WTC11 (cell line): ENCODE data around the gene PSENEN. TPM values are rescaled to one million over a fixed set of nuclear protein-coding genes. Genes with fewer than 3 reads are reported as not detected.

Experiments
- ATAC-seq: fragments of 200-7000 bp; cut with Tn5 transposase; 2 replicates; pipeline ENCODE4 v1.10.0; 2021; ENCODE audit warnings: mild to moderate bottlenecking, moderate library complexity
- CTCF ChIA-PET: fragments of 300-600 bp; sonication (Branson Sonifier 250); formaldehyde crosslinking; loops from one replicate; lab custom pipeline; 2021; ENCODE audit warnings: antibody characterized with exemption; lab: Charles Lee
- POLR2A ChIA-PET: fragments of 350-600 bp; sonication (Branson Sonifier 250); formaldehyde crosslinking; loops from one replicate; lab custom pipeline; 2021; ENCODE audit warnings: antibody characterized with exemption; lab: Charles Lee
- DNase-seq: peaks from one replicate; pipeline ENCODE4 v3.0.0; 2021; ENCODE audit warnings: low spot score
- H3K27ac Mint-ChIP-seq: 2 replicates; pipeline ENCODE4 v1.8.0; 2021; ENCODE audit warnings: mixed read lengths
- H3K27me3 Mint-ChIP-seq: 2 replicates; pipeline ENCODE4 v1.8.0; 2021; ENCODE audit warnings: low read depth, mild to moderate bottlenecking, moderate library complexity, mixed read lengths
- H3K36me3 Mint-ChIP-seq: 2 replicates; pipeline ENCODE4 v1.8.0; 2021; ENCODE audit warnings: mixed read lengths
- H3K4me1 Mint-ChIP-seq: 2 replicates; pipeline ENCODE4 v1.8.0; 2022; ENCODE audit warnings: mixed read lengths
- H3K4me3 Mint-ChIP-seq: 2 replicates; pipeline ENCODE4 v1.8.0; 2021; ENCODE audit warnings: mild to moderate bottlenecking, moderate library complexity, mixed read lengths
- H3K9me3 Mint-ChIP-seq: 2 replicates; pipeline ENCODE4 v1.8.0; 2021; ENCODE audit warnings: mixed read lengths
- AR ChIP-seq: fragments of 250-450 bp; sonication (Bioruptor Pico); IDR thresholded peaks from 2 replicates; pipeline ENCODE4 v1.9.0; 2021; ENCODE audit warnings: mild to moderate bottlenecking
- ATF6 ChIP-seq: sonication (generic); formaldehyde crosslinking; IDR thresholded peaks from 2 replicates; pipeline ENCODE4 v1.8.1; 2023; ENCODE audit warnings: mild to moderate bottlenecking, missing genetic modification reagents
- CREB1 ChIP-seq: sonication (generic); formaldehyde crosslinking; IDR thresholded peaks from 2 replicates; pipeline ENCODE4 v1.8.0; 2023; ENCODE audit warnings: mild to moderate bottlenecking, missing genetic modification reagents
- CTCF ChIP-seq: fragments of 200-600 bp; IDR thresholded peaks from 2 replicates; pipeline ENCODE4 v1.8.0; 2022; ENCODE audit warnings: antibody characterized with exemption
- E2F4 ChIP-seq: sonication (generic); formaldehyde crosslinking; IDR thresholded peaks from 2 replicates; pipeline ENCODE4 v1.8.1; 2022; ENCODE audit warnings: low read depth, mild to moderate bottlenecking, moderate library complexity, missing genetic modification reagents, borderline replicate concordance
- HMGA2 ChIP-seq: fragments of 250-450 bp; sonication (Bioruptor Pico); IDR thresholded peaks from 2 replicates; pipeline ENCODE4 v1.4.0; 2021; ENCODE audit warnings: mild to moderate bottlenecking, moderate library complexity
- HMGXB4 ChIP-seq: sonication (generic); formaldehyde crosslinking; IDR thresholded peaks from 2 replicates; pipeline ENCODE4 v1.8.1; 2023; ENCODE audit warnings: mild to moderate bottlenecking, moderate library complexity, missing genetic modification reagents
- IRF2 ChIP-seq: sonication (generic); formaldehyde crosslinking; IDR thresholded peaks from 2 replicates; pipeline ENCODE4 v1.8.0; 2022; ENCODE audit warnings: low read depth, missing genetic modification reagents, borderline replicate concordance
- KAT7 ChIP-seq: sonication (generic); formaldehyde crosslinking; IDR thresholded peaks from 2 replicates; pipeline ENCODE4 v1.8.1; 2023; ENCODE audit warnings: missing genetic modification reagents, mild to moderate bottlenecking, borderline replicate concordance
- MYBL2 ChIP-seq: sonication (generic); formaldehyde crosslinking; IDR thresholded peaks from 2 replicates; pipeline ENCODE4 v1.8.1; 2023; ENCODE audit warnings: mild to moderate bottlenecking, moderate library complexity, missing genetic modification reagents
- RELA ChIP-seq: sonication (generic); formaldehyde crosslinking; IDR thresholded peaks from 2 replicates; pipeline ENCODE4 v1.8.1; 2022; ENCODE audit warnings: missing genetic modification reagents, mild to moderate bottlenecking, borderline replicate concordance
- TP53 ChIP-seq: sonication (generic); formaldehyde crosslinking; IDR thresholded peaks from 2 replicates; pipeline ENCODE4 v1.8.1; 2023; ENCODE audit warnings: mild to moderate bottlenecking, missing genetic modification reagents
- ZNF317 ChIP-seq: sonication (generic); formaldehyde crosslinking; IDR thresholded peaks from 2 replicates; pipeline ENCODE4 v1.8.1; 2023; ENCODE audit warnings: low read depth, mild to moderate bottlenecking, moderate library complexity, missing genetic modification reagents, borderline replicate concordance
- total RNA-seq: library from RNA; stranded (reverse); gene quantifications from 3 replicates; pipeline ENCODE4 v1.2.3, GENCODE V29; 2021
- TF ChIP-seq, protein P1 (sequence below): sonication (generic); formaldehyde crosslinking; IDR thresholded peaks from 2 replicates; pipeline ENCODE4 v1.8.0; 2022; ENCODE audit warnings: missing genetic modification reagents
- TF ChIP-seq, protein P2 (sequence below): fragments of 250-450 bp; sonication (Bioruptor Pico); IDR thresholded peaks from 2 replicates; pipeline ENCODE4 v1.9.0; 2021; ENCODE audit warnings: mild to moderate bottlenecking
- TF ChIP-seq, protein P3 (sequence below): sonication (generic); formaldehyde crosslinking; IDR thresholded peaks from 2 replicates; pipeline ENCODE4 v1.8.1; 2022; ENCODE audit warnings: low read depth, missing genetic modification reagents, borderline replicate concordance
- TF ChIP-seq, protein P4 (sequence below): fragments of 250-450 bp; sonication (Bioruptor Pico); IDR thresholded peaks from 2 replicates; pipeline ENCODE4 v1.8.0; 2021; ENCODE audit warnings: mild to moderate bottlenecking

The PSENEN gene
- total RNA-seq, 1 experiment from 2014 or later: 80.3 TPM

- TF ChIP-seq, protein P1, sequence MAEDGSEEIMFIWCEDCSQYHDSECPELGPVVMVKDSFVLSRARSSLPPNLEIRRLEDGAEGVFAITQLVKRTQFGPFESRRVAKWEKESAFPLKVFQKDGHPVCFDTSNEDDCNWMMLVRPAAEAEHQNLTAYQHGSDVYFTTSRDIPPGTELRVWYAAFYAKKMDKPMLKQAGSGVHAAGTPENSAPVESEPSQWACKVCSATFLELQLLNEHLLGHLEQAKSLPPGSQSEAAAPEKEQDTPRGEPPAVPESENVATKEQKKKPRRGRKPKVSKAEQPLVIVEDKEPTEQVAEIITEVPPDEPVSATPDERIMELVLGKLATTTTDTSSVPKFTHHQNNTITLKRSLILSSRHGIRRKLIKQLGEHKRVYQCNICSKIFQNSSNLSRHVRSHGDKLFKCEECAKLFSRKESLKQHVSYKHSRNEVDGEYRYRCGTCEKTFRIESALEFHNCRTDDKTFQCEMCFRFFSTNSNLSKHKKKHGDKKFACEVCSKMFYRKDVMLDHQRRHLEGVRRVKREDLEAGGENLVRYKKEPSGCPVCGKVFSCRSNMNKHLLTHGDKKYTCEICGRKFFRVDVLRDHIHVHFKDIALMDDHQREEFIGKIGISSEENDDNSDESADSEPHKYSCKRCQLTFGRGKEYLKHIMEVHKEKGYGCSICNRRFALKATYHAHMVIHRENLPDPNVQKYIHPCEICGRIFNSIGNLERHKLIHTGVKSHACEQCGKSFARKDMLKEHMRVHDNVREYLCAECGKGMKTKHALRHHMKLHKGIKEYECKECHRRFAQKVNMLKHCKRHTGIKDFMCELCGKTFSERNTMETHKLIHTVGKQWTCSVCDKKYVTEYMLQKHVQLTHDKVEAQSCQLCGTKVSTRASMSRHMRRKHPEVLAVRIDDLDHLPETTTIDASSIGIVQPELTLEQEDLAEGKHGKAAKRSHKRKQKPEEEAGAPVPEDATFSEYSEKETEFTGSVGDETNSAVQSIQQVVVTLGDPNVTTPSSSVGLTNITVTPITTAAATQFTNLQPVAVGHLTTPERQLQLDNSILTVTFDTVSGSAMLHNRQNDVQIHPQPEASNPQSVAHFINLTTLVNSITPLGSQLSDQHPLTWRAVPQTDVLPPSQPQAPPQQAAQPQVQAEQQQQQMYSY (CRISPR knock-in tag): no peak
- TF ChIP-seq CREB1 (CRISPR knock-in tag) (no peak), KAT7 (CRISPR knock-in tag) (no peak)
- TF ChIP-seq, protein P2, sequence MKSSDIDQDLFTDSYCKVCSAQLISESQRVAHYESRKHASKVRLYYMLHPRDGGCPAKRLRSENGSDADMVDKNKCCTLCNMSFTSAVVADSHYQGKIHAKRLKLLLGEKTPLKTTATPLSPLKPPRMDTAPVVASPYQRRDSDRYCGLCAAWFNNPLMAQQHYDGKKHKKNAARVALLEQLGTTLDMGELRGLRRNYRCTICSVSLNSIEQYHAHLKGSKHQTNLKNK: no peak
- TF ChIP-seq, all 79 proteins: peak for 0
These were observed 13.6 kb upstream of the PSENEN start (continued) for GRCh38 chr19:35731779-35732405.

DNA sequence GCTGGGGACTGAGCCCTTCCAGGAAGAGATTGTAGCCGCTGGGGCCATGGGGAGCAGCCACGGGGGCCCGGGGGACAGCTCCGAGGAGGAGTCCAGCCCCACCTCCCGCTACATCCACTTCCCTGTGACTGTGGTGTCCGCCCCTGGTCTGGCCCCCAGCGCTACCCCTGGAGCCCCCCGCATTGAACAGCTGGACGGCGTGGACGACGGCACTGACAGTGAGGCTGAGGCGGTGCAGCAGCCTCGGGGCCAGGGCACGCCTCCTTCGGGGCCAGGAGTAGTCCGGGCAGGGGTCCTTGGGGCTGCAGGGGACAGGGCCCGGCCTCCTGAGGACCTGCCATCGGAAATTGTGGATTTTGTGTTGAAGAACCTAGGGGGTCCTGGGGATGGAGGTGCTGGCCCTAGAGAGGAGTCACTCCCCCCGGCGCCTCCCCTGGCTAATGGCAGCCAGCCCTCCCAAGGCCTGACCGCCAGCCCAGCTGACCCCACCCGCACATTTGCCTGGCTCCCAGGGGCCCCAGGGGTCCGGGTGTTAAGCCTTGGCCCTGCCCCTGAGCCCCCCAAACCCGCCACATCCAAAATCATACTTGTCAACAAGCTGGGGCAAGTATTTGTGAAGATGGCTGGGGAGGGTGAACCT is 12.8 kb upstream of the PSENEN start:
- Mint-ChIP-seq H3K9me3 (no peaks in the 10 kb centered on the region), H3K27ac (no peak overlapping the region), H3K4me3 (no peak overlapping the region), H3K27me3 (no peaks in the 10 kb centered on the region), H3K4me1 (0 out of 2 replicates have a peak, but pooled peaks cover 2% of the 10 kb centered on the region), H3K36me3 (peaks cover 55% of the 10 kb centered on the region)
- CTCF ChIA-PET: no interaction called here
- no peak for DNase-seq
- POLR2A ChIA-PET: no interaction called here
- ATAC-seq: no peak
- TF ChIP-seq AR (CRISPR knock-in tag): no peak
- no peak for TF ChIP-seq ATF6 (CRISPR knock-in tag)
- no peak for TF ChIP-seq HMGA2 (CRISPR knock-in tag)
- no peak for TF ChIP-seq CTCF
- TF ChIP-seq RELA (CRISPR knock-in tag): no peak
- TF ChIP-seq IRF2 (CRISPR knock-in tag): no peak
- TF ChIP-seq ZNF317 (CRISPR knock-in tag): no peak
- no peak for TF ChIP-seq E2F4 (CRISPR knock-in tag)
- no peak for TF ChIP-seq HMGXB4 (CRISPR knock-in tag)
- TF ChIP-seq TP53 (CRISPR knock-in tag): no peak
- TF ChIP-seq, protein P3, sequence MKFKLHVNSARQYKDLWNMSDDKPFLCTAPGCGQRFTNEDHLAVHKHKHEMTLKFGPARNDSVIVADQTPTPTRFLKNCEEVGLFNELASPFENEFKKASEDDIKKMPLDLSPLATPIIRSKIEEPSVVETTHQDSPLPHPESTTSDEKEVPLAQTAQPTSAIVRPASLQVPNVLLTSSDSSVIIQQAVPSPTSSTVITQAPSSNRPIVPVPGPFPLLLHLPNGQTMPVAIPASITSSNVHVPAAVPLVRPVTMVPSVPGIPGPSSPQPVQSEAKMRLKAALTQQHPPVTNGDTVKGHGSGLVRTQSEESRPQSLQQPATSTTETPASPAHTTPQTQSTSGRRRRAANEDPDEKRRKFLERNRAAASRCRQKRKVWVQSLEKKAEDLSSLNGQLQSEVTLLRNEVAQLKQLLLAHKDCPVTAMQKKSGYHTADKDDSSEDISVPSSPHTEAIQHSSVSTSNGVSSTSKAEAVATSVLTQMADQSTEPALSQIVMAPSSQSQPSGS: no peak
- no peak for TF ChIP-seq MYBL2 (CRISPR knock-in tag)
- TF ChIP-seq, protein P4, sequence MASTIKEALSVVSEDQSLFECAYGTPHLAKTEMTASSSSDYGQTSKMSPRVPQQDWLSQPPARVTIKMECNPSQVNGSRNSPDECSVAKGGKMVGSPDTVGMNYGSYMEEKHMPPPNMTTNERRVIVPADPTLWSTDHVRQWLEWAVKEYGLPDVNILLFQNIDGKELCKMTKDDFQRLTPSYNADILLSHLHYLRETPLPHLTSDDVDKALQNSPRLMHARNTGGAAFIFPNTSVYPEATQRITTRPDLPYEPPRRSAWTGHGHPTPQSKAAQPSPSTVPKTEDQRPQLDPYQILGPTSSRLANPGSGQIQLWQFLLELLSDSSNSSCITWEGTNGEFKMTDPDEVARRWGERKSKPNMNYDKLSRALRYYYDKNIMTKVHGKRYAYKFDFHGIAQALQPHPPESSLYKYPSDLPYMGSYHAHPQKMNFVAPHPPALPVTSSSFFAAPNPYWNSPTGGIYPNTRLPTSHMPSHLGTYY (CRISPR knock-in tag): no peak
